HG03139 (cell line): ENCODE measurements around the gene NTHL1.

Experiments
- ATAC-seq: cut with Tn5 transposase; IDR thresholded peaks from one replicate; pipeline ENCODE4 v1.9.1; 2021; ENCODE audit not compliant: unreplicated experiment

Gene NTHL1

DNA sequence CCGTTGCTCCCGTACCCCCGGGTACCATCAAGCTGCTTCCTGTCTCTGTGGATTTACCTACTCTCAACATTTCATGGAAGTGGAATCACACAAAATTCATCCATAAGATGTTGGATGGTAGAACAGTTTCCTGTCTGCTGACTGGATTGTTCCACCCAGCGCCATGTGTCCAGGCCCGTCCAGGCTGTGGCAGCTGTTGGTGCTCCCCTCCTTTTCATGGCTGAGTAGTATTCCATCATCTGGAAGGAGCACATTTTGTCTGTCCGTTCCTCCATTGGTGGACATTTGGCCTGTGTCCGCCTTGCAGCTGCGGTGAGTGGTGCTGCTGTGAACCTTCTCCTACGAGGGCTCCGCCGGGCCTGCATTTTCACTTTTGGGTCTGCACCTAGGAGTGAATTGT is 18.5 kb upstream of the NTHL1 start:
- ATAC-seq = no peak

DNA sequence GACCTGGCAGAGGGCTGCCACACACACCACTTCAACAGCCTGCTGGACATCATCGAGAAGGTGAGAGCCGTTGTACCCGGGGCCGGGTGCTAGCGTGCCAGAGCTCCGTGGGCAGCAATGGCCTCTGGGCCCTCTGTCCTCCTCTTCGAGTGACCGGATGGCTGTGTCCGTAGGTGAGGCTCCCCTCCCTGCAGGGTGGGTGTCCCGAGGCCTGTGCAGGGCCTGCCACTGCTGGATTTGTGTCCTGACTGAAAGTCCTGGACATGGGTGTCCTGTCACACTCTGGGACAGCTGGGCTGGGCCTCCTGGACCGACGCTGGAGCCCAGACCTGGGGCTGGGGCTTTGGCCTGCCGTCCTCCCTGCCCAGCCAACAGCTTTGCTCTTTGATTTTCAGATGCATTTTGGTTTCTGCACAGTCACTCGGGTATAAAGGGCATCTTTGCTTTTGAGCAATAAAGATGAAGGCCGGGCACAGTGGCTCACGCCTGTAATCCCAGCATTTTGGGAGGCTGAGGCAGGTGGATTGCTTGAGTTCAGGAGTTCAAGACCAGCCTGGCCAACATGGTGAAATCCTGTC is 16.8 kb upstream of the NTHL1 start:
- ATAC-seq = no peak

DNA sequence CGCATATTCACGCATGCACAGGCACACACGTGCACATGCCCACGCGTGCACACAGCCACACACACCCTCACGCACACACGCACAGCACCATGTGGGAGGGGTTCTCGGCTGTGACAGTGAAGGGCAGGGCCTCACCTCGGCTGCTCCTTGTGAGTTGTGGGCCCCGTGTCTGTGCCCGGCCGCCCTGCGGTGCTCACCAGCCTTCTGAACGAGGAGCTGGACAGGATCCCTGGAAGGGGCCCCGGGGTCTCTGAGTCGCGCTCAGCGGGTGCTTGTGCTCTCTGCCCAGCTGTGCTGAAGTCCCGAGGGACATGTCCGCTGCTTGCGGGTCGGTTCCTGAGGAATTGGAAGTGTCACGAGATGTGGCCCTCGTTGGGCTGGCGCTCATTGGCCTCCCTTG is 16.2 kb upstream of the NTHL1 start:
- no peak for ATAC-seq

DNA sequence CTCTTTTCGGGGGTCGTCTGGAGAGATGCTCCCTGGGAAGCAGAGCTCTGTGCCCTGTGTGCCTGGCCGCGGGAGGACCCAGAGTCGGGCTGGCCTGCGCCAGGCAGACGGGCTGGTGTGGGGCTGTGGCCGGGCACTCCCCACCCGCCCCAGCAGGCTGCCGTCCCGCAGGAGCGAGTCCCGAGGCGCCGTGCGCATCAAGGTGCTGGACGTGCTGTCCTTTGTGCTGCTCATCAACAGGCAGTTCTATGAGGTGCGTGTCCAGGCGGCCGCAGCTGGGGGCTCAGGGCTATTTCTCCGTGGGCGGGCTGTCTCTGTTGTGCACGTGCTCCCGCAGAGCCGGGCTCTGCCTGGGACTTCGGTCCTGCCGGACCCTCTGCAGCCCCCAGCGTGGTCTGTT is 15.2 kb upstream of the NTHL1 start:
- no peak for ATAC-seq

DNA sequence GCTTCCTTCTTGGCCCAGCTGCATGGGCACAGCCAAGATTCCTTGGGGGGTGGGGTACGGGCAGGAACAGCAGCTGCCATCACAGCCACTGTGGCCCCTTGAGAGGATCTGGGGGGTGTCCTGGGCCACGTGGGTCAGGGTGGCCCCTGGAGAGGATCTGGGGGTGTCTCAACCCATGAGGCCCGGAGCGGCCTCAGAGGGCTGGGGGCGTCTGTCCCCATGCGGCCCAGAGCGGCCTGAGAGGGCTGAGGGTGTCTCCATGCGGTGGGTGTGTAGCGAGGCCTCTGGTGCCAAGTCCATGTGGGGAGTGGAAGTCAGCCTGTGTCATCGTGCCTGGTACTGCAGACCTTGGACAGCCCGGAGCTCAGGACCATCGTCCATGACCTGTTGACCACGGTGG is 13.9 kb upstream of the NTHL1 start:
- no peak for ATAC-seq

DNA sequence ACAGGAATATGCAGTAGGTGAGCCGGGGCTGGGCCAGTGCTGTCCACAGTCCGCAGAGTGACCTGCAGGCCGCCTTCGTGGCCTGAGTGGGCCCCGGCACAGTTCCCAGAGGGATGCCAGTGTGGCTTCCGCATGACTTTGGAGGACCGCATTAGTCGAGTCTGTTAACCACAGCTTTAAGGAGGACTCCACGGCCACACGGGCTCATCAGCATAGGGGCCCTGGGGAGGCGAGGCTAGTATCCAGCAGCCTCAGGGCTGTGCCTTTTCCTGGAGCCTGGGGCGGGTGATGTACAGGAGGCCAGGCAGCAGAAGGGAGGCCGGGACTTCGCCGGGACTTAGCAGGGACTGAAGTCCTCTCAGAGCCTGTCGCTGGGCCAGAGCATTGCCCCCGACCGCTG is 13.4 kb upstream of the NTHL1 start:
- ATAC-seq = no peak

DNA sequence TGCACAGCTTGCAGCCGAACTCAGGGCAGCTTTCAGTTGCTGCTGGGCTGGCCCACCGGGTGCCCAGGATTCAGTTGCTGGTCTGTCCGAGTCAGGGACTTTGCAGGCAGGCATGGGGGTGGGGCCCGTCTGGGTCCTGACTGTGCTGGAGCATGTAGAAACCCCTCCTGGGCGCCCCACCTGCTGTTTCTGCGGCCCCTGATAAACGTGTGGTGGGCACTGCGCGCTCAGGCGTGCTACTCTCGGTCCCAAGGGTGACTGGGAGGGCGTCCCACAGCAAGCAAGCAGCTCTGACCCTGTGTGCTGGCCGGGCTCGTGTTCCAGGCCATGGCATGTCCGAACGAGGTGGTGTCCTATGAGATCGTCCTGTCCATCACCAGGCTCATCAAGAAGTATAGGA is 12.7 kb upstream of the NTHL1 start:
- no peak for ATAC-seq

DNA sequence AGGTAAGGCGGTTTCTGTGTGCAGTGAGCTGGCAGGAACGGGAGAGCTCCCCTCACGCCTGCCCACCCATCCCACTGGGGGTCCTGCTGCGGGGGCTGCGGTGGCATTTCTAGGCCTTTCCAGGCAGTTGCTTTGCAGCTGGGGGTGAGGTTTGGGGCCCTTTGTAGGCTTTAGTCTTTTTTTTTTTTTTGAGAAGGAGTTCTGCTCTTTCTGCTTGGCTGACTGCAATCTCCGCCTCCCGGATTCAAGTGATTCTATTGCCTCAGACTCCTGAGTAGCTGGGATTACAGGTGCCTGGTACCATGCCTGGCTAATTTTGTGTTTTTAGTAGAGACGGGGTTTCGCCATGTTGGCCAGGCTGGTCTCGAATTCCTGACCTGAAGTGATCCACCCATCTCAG is 11.2 kb upstream of the NTHL1 start:
- no peak for ATAC-seq

DNA sequence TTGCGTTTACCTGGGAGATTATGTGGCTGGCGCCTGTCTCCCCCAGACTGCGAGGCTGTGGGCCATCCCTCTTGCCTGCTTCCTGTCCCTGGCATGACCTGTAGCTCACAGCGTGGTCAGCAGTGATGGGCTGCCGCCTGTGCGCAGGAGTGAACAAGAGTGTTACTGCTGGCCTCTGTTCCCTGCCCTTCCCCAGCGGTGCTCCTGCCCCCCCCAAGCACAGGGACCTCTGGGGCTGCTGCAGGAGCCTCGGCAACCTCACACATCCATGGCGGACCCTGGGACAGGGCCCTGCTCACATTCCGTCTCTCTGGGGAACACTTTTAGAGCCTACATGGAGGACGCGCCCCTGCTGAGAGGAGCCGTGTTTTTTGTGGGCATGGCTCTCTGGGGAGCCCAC is 10.8 kb upstream of the NTHL1 start:
- no peak for ATAC-seq

DNA sequence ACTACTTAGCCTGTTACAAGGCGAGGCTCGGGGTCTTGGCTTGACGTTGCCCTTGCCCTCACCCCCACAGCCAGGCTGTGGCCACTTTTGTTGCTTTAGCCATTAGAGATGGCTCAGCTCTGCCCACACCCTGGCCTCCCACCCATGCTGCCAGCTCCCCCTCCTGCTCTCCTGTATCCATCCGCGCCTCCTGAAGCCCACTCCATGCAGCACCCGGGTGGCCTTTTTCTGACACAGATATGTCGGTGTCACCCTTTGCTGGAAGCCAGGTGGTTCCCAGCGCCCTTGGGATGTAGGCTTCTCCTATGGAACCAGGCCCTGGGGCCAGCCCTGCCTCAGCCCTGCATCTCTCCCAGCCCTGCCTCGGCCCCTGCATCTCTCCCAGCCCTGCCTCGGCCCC is 9.8 kb upstream of the NTHL1 start:
- no peak for ATAC-seq

DNA sequence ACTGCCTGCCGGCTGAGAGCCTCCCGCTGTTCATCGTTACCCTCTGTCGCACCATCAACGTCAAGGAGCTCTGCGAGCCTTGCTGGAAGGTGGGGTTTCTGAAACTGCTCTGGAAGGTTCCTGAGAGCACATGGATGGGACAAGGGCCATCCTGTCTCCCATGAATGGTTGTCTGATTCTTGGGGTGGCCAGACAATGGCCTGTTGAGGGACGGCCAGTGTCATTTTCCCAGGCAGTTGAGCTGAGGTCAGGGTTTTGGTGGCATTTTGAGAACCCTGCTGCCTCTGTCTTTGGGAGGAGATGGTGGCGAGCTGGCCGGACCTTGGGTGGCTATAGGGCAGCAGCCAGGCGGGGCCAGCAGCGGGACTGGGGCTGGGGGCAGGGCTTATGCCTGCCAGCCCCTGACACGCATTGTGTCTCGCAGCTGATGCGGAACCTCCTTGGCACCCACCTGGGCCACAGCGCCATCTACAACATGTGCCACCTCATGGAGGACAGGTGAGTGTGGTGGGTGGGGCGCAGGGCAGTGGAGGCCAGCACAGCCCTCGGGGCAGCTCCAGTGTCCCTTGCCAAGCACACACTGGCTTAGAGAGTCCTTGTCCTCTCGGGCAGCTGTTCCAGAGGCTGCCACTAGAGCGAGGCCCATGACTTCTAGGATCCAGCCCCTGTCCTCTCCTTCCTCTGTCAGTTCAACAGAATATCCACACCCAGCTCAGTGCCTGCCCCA is 9.2 kb upstream of the NTHL1 start:
- ATAC-seq = no peak

DNA sequence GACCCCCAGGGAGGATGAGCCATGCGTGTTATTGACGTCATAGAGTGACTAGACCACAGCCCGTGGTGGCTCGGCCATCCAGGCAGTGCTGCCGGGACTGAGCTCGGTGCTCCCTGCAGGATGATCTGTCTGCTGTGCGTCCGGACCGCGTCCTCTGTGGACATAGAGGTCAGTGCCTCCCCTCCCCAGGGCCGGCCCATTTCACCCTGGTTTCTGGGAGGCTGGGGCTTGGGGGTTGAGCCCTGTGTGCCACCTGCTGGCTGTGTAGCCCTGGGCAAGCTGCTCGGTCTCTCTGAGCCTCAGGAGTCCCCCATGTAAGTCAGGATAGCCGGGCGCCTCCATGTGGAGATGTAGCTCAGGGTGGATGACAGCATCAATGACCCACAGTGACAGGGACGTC is 8.4 kb upstream of the NTHL1 start:
- no peak for ATAC-seq

DNA sequence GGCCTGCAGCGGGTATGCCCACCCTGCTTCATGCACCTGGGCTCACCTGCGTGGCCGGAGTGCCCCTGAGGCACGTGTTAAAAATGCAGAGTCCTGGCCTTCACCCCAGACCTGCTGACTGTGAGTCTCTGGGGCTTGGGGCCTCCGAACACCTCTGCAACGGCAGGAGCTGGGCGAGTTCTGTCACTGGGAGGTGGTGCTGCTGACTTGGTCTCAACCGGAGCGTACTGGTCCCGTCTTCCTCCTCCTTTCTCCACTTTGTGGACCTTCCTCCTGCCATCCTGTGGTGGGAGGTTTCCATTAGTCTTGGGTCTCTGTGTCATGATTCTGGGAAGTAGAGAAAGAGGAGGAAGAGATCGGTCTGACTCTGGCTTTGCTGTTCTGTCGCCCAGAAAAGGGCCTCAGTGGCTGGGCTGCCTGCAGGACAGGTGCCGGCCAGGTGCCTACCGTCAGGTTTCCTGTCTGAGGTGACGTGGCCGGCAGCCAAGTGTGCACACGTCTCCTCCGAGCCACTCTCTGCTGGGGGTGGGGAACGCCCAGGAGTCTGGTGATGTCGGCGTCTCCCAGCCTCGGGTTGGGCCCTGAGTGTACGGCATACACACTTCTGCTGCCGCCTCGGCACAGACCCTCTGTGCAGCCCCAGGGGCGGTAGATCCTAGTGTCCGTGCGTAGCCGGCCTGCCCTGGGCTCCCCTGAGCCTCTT is 7.1 kb upstream of the NTHL1 start:
- no peak for ATAC-seq

DNA sequence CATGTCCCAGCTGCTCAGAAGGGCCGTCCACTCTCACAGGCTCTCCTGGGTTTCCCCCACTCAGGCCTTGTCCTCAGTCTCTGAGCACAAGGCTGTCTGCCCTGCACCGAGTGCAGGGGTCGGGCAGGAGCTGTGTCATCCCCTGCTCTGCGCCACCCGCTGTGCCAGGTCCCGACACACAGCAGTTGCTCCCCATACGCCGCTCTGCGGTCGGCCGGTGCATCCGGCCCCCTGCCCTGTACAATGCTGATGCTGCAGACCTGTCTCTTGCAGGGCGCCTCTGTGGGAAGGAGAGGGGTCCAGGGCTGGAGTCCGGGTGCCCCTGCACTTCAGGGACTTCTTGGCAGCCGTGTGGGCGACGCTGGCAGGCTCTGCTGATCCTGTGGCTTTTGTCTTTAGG is 6.3 kb upstream of the NTHL1 start:
- ATAC-seq = no peak

DNA sequence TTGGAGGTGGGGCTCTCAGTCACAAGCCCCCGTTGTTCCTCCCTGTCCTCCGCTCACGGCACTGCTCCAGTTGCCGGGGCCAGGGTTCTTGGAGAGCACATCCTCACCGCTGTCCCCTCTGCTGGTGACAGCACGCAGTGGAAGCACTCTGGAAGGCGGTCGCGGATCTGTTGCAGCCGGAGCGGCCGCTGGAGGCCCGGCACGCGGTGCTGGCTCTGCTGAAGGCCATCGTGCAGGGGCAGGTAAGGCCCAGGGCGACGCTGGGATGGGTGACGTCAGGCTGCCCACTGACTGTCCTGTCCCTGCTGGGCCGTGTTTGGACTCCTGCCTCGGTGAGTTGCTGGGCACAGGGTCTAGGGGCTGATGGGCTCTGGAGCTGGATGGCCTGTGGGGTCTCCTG is 5.6 kb upstream of the NTHL1 start:
- no peak for ATAC-seq

DNA sequence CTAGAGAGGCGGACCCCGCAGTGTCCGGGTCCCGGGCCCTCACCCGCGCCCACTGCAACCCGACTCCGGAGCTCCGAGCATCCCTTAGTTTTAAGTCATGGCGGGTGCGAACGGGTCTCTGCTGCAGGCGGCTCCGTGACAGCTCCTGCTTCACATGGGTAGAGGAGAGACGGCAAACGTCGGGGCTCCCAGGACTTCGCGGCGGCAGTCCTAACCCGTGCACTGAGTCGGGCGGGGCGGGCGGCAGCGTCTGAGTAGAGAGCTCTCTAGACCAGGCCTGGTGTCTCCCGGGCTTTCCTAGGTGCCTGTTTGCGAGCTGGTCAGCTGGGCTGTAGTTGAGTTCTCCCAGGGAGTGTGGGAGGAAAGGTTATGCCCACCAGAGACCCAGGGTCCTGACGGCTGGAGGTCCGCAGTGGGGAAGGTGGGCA is 496 bp upstream of the NTHL1 start:
- ATAC-seq = no peak

DNA sequence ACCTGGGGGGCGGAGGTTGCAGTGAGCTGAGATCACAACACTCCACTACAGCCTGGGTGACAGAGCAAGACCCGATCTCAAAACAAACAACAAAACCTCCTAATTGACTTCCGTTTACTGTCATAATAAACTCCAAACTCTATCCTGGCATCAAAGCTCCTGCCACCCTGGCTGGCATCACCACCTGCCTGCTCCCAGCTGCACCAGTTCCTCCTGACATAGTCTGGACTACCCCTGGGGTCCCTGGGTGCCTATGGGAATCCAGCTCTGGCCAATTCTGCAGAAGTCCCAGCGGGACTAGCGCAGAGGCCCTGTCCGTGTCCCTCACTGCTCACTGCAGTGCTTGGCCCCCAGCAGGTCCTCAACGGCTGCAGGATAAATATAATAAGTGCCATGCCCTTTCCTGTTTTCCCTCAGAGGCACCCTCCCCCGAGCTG is 723 bp downstream of the NTHL1 start:
- no peak for ATAC-seq

DNA sequence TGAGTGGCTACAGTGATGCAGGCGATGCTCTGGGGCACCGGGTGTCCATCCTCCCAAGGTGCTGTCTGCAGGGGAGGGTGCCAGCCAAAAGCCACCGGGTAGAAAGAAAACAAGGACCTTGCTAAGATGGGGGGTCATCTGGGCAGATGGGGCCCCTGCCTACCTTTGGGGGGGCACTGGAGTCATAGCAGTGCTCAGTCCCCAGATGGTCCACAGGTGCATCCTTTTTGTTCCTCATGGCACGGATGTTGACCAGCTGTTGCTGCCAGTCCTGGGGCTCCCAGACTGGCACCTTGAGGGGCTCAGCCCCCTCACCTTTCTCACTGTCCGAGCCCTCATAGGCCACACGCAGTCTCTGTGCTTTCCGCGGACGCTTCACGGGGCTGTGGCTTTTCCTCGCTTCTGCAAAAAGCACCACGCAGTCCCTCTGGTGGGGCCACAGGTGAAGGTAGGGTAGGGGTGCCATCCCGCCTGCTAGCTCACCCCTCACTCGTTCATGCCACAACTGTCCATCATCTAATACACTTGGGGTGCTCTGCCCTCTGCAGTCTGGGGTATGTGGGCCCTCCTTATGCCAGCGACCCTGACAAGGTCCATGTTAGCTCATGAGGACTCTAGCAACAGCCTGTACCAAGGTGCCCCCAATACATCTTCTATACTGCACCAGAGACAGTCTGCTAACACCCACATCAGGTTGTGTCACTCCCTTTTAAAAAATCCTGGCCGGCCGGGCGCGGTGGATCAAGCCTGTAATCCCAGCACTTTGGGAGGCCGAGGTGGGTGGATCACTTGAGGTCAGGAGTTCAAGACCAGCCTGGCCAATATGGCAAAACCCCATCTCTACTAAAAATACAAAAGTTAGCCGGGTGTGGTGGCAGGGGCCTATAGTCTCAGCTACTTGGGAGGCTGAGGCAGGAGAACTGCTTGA is 1.4 kb downstream of the NTHL1 start:
- no peak for ATAC-seq

DNA sequence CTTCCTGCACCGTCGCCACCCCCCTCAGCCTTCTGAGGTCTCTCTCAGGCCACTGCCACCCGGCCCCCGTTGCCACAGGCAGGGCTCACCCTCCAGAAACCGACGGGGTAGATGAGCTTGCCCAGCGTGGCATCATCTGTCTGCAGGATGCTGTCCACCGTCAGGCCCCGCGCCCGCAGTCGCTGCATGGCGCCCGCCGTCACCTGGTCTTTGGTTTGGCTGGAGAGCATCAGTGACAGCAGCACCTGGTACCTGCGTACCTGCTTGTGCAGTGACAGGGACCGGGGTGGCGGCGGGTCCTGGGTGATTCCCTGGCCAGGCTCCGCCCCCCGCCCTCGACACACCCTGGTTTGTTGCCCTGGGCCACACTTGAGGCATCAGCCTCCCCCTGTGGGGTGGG is 3.1 kb downstream of the NTHL1 start:
- no peak for ATAC-seq

DNA sequence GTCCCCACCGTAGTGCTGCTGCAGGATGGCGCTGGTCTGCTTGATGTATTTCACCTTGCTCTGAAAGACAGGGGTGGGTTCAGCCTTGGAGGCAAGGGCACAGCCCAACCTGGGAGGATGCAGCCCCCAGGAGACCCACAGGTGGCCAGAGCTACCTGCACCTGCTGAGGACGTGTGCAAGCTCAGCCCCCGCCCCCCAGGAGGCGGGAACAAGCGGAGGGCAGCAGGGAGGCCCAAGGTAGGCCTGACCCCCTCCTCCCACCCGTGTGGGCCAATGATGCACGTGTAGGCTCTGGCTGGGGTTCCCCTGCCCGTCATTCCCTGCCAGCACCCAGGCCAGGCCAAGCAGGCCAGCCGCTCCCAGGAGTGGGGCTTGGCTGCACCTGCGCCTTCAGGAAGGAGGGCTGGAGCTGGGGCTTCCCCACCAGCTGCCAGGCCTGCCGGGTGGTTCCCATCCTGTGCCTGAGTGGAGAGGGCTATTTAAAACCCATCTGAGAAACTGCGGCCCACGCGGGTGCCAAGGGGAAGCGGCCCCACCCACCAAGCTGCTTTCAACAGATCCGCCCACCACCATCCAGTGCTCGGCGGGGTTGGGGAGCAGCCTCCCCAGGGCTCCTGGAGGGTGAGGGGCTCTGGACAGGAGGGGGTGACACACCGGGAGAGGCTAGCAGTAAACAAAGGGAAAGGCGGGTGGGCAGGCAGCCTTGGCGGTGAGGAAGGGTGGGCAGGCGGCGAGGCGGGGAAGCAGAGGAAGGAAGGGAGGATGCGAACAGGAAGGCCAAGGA is 3.8 kb downstream of the NTHL1 start:
- ATAC-seq = no peak
